Endodermal cell (in vitro differentiated cells): ENCODE results near the gene RNF5. TPM values are rescaled to one million over a fixed set of nuclear protein-coding genes. Genes with fewer than 3 reads are reported as not detected.
A peak's percentile ranks its signal among the peaks of the same experiment; 100 is the strongest.

Source experiments
- DNase-seq: peaks from one replicate; pipeline ENCODE4 v3.0.0-alpha.2; 2017
- H3K27ac ChIP-seq: 2 replicates; pipeline ENCODE4 v1.5.1; 2013; ENCODE audit warnings: mild to moderate bottlenecking, low read depth, low read length, moderate library complexity
- H3K27me3 ChIP-seq: 2 replicates; pipeline ENCODE4 v1.6.1; 2013; ENCODE audit warnings: mild to moderate bottlenecking, low read length, moderate library complexity; ENCODE audit not compliant: insufficient read depth, control insufficient read depth, poor library complexity, severe bottlenecking
- H3K36me3 ChIP-seq: 2 replicates; pipeline ENCODE4 v1.7.0; 2013; ENCODE audit warnings: mild to moderate bottlenecking, low read length, moderate library complexity; ENCODE audit not compliant: control insufficient read depth, insufficient read depth
- H3K4me1 ChIP-seq: one replicate; pipeline ENCODE4 v1.7.0; 2013; ENCODE audit warnings: low read length; ENCODE audit not compliant: control insufficient read depth, insufficient read depth
- H3K4me3 ChIP-seq: 2 replicates; pipeline ENCODE4 v1.5.1; 2013; ENCODE audit warnings: mild to moderate bottlenecking, low read length, moderate library complexity
- H3K9ac ChIP-seq: 2 replicates; pipeline ENCODE4 v1.6.1; 2013; ENCODE audit warnings: mild to moderate bottlenecking, low read length, moderate library complexity; ENCODE audit not compliant: poor library complexity, severe bottlenecking; ENCODE audit errors: extremely low read depth
- H3K9me3 ChIP-seq: 2 replicates; pipeline ENCODE4 v1.6.1; 2013; ENCODE audit warnings: mild to moderate bottlenecking, low read length, moderate library complexity; ENCODE audit not compliant: control insufficient read depth
- H3K27ac Mint-ChIP-seq: 2 replicates; pipeline ENCODE4 v1.8.0; 2020; ENCODE audit warnings: mixed read lengths
- H3K27me3 Mint-ChIP-seq: 2 replicates; pipeline ENCODE4 v1.8.0; 2021; ENCODE audit warnings: mild to moderate bottlenecking, mixed read lengths; ENCODE audit not compliant: insufficient read depth
- H3K36me3 Mint-ChIP-seq: 2 replicates; pipeline ENCODE4 v1.8.0; 2020; ENCODE audit warnings: low read depth, mixed read lengths
- H3K4me1 Mint-ChIP-seq: 2 replicates; pipeline ENCODE4 v1.8.0; 2020; ENCODE audit warnings: mixed read lengths
- H3K4me3 Mint-ChIP-seq: 2 replicates; pipeline ENCODE4 v1.8.0; 2020; ENCODE audit warnings: mild to moderate bottlenecking, moderate library complexity, mixed read lengths
- H3K9me3 Mint-ChIP-seq: 2 replicates; pipeline ENCODE4 v1.8.0; 2020; ENCODE audit warnings: mild to moderate bottlenecking, mixed read lengths
- WGBS, 2 experiments: methylation state at CpG; one replicate each; pipeline versions ENCODE4 v1.1.5 to v1.1.7; 2013; ENCODE audit warnings: missing lambda C conversion rate in 2 of 2, mixed read lengths in 1 of 2; ENCODE audit not compliant: insufficient coverage in 1 of 2, insufficient read length in 1 of 2; 5-methylcytosine and 5-hydroxymethylcytosine counted together
- total RNA-seq, 2 donors: library from RNA; stranded (reverse); fragmentation: NEBNext Ultra II Directional in 1 of 2; extraction: Animal tissue kit (Norgen Biotek cat#: 25700) in 1 of 2; gene quantifications; 2 replicates in 1 of 2; 3 replicates in 1 of 2; pipeline ENCODE4 v1.2.1, GENCODE V29; 2021
- TF ChIP-seq, protein P1 (sequence below): fragments of 200-600 bp; sonication (generic); conservative IDR thresholded peaks from 2 replicates; pipeline ENCODE4 v1.5.0; 2021; ENCODE audit warnings: antibody characterized with exemption, mild to moderate bottlenecking

The RNF5 gene
- total RNA-seq, 2 donors from 2014 or later = 68.0 to 71.3 TPM

DNA sequence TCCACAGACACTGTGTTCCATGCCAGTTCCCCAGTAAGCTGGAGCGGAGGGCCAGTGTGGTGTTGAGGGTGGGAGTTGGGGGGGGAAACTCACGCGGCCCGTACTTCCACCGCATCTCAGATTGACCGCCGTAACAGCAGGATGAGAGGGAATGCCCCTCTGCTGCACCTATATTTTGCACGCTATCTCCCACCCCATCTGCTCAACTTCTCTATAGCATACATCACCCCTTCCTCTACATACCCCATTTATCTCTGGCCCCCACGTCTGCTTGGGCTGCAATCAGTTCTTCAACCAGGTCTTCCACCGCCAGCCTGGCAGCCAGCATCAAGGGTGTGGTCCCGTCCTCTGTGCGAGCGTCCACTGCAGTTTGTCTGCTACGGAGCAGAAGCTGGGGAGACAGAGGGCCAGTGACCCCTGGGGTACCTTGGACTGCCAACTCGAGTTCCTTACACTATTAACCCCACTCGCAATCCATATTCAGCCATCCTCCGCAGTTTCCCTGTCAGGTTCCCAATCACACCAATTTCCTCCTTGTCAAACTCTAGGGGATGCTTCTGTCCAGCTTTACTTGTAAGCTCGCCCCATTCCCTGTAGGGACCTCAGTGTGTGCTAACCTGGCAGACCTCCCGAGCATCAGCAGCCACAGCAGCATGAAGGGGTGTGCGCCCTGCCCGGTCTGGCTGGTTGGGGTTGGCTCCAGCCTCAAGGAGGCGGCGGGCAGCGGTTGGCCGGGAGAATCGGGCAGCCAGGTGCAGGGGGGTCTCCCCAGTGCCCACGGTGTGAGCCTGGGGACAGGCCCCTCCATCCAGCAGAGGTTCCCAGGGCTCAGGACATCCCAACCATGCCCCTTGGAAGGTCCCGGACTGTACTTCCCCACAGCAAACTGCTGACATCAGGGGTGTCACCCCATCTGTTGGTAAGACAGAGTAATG is 18.7 kb downstream of the RNF5 start:
- H3K4me3 ChIP-seq = peak overlapping the region; percentile 93
- 82 to 84% methylated on average over 9 to 27 of the region's 28 CpGs for WGBS, 2 experiments
- H3K27me3 Mint-ChIP-seq = peaks cover 10% of the 10 kb centered on the region
- H3K4me1 ChIP-seq = peaks cover 4% of the 10 kb centered on the region
- TF ChIP-seq, protein P1, sequence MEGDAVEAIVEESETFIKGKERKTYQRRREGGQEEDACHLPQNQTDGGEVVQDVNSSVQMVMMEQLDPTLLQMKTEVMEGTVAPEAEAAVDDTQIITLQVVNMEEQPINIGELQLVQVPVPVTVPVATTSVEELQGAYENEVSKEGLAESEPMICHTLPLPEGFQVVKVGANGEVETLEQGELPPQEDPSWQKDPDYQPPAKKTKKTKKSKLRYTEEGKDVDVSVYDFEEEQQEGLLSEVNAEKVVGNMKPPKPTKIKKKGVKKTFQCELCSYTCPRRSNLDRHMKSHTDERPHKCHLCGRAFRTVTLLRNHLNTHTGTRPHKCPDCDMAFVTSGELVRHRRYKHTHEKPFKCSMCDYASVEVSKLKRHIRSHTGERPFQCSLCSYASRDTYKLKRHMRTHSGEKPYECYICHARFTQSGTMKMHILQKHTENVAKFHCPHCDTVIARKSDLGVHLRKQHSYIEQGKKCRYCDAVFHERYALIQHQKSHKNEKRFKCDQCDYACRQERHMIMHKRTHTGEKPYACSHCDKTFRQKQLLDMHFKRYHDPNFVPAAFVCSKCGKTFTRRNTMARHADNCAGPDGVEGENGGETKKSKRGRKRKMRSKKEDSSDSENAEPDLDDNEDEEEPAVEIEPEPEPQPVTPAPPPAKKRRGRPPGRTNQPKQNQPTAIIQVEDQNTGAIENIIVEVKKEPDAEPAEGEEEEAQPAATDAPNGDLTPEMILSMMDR = no peak
- no peaks in the 10 kb centered on the region for H3K36me3 ChIP-seq
- H3K4me1 Mint-ChIP-seq = peaks cover 16% of the 10 kb centered on the region
- peak overlapping the region; percentile 98 for H3K9ac ChIP-seq
- H3K9me3 ChIP-seq = no peaks in the 10 kb centered on the region
- peak overlapping the region; percentile 87 for H3K4me3 Mint-ChIP-seq
- no peaks in the 10 kb centered on the region for H3K36me3 Mint-ChIP-seq
- peak overlapping the region; percentile 100 for H3K27ac ChIP-seq
- H3K9me3 Mint-ChIP-seq = no peaks in the 10 kb centered on the region
- peak overlapping the region; percentile 100 for H3K27ac Mint-ChIP-seq
- no peaks in the 10 kb centered on the region for H3K27me3 ChIP-seq
- DNase-seq = no peak

DNA sequence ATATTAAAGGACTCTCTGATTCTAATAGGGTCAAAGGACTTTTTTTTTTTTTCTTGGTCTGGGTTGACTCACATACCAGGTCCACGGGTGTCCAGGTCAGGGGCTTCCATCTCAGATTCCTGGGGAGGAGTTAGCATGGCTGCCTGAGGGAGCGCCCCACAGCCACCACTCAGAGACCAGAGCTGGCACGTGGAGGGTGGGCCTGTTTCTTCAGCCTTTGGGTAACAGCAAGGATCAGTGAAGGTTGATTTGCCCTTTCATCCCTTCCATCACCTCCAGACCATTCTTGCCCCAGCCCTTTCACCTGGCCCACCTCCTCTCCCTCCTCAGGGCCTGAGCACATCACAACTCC is 20.1 kb downstream of the RNF5 start:
- no peak overlapping the region for H3K9ac ChIP-seq
- Mint-ChIP-seq H3K4me3 (no peak overlapping the region), H3K27me3 (peaks cover 10% of the 10 kb centered on the region), H3K4me1 (peaks cover 11% of the 10 kb centered on the region), H3K27ac (no peak overlapping the region), H3K36me3 (no peaks in the 10 kb centered on the region), H3K9me3 (no peaks in the 10 kb centered on the region)
- WGBS, 2 experiments = 82 to 87% methylated on average over 3 of the region's 3 CpGs
- H3K4me3 ChIP-seq = no peak overlapping the region
- TF ChIP-seq, protein P1 = no peak
- no peaks in the 10 kb centered on the region for H3K4me1 ChIP-seq
- H3K27me3 ChIP-seq = no peaks in the 10 kb centered on the region
- H3K36me3 ChIP-seq = no peaks in the 10 kb centered on the region
- DNase-seq = no peak
- H3K9me3 ChIP-seq = no peaks in the 10 kb centered on the region
- H3K27ac ChIP-seq = no peak overlapping the region

DNA sequence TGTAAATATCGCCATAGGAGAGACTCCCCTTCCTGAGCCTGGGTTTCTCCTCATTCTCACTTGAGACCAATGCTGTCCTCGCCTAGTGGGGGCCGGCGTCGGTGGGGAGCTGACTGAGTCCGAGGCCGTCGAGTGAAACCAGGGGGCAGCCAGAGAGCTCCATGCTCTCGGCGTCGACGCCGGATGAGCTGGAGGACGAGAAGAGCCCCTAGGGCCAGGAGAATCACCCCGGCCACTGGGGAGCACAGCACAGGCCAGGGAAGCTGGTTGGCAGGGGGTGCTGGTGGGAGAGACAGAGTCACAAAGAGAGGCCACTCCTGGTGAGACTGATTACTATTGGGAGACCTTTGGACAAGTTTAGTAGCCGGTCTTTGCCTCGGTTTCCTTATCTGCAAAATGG is 20.7 kb downstream of the RNF5 start:
- Histone ChIP-seq H3K27ac (no peak overlapping the region), H3K4me1 (no peaks in the 10 kb centered on the region), H3K36me3 (no peaks in the 10 kb centered on the region), H3K9ac (no peak overlapping the region), H3K4me3 (no peak overlapping the region), H3K27me3 (no peaks in the 10 kb centered on the region), H3K9me3 (no peaks in the 10 kb centered on the region)
- no peak for DNase-seq
- H3K36me3 Mint-ChIP-seq = no peaks in the 10 kb centered on the region
- no peak overlapping the region for H3K4me3 Mint-ChIP-seq
- H3K27ac Mint-ChIP-seq = no peak overlapping the region
- peaks cover 11% of the 10 kb centered on the region for H3K27me3 Mint-ChIP-seq
- H3K9me3 Mint-ChIP-seq = no peaks in the 10 kb centered on the region
- TF ChIP-seq, protein P1 = no peak
- H3K4me1 Mint-ChIP-seq = peaks cover 7% of the 10 kb centered on the region
- 91 to 94% methylated on average over 15 to 17 of the region's 17 CpGs for WGBS, 2 experiments
